OCI-LY7 (cell line): ENCODE results near the gene ZMIZ1. TPM values are rescaled to one million over a fixed set of nuclear protein-coding genes. Genes with fewer than 3 reads are reported as not detected.

Experiments used
- BruUV-seq: library from RNA; stranded (reverse); fragments of 400-500 nt; replicated peaks from 2 replicates; lab custom pipeline; 2021; lab: Mats Ljungman, UMichigan
- CTCF ChIA-PET: fragments of 300-600 bp; sonication (Branson Sonifier 250); formaldehyde crosslinking; loops from one replicate; lab custom pipeline; 2022; ENCODE audit warnings: antibody characterized with exemption; ENCODE audit not compliant: unreplicated experiment; lab: Charles Lee
- POLR2A ChIA-PET: fragments of 300-600 bp; sonication (Branson Sonifier 250); formaldehyde crosslinking; loops from one replicate; lab custom pipeline; 2022; ENCODE audit warnings: antibody characterized with exemption; lab: Charles Lee
- DNase-seq: peaks from one replicate; pipeline ENCODE4 v3.0.0-alpha.2; 2015; ENCODE audit warnings: low spot score
- H2AFZ ChIP-seq: fragments of 200-600 bp; sonication (generic), shearing (Covaris generic); 2 replicates; pipeline ENCODE4 v1.6.1; 2014; ENCODE audit warnings: mild to moderate bottlenecking, antibody characterized with exemption, low read length, moderate library complexity
- H3K27ac ChIP-seq: fragments of 200-600 bp; sonication (generic); 2 replicates; pipeline ENCODE4 v1.5.1; 2014; ENCODE audit warnings: mixed run types, low read depth, mild to moderate bottlenecking, moderate library complexity, low read length, inconsistent platforms; ENCODE audit not compliant: poor library complexity, severe bottlenecking
- H3K36me3 ChIP-seq: fragments of 200-600 bp; sonication (generic); 2 replicates; pipeline ENCODE4 v1.6.1; 2014; ENCODE audit warnings: mild to moderate bottlenecking, antibody characterized with exemption, low read length, moderate library complexity, mixed read lengths; ENCODE audit not compliant: insufficient read depth
- H3K4me1 ChIP-seq: fragments of 200-600 bp; sonication (generic); 2 replicates; pipeline ENCODE4 v1.5.1; 2014; ENCODE audit warnings: mild to moderate bottlenecking, low read length; ENCODE audit not compliant: insufficient read depth, poor library complexity, severe bottlenecking
- H3K4me2 ChIP-seq: fragments of 200-600 bp; sonication (generic); 2 replicates; pipeline ENCODE4 v1.6.1; 2014; ENCODE audit warnings: mild to moderate bottlenecking, low read length
- H3K4me3 ChIP-seq: fragments of 200-600 bp; sonication (generic); 2 replicates; pipeline ENCODE4 v1.5.1; 2014; ENCODE audit warnings: mild to moderate bottlenecking, low read depth, low read length; ENCODE audit not compliant: poor library complexity, severe bottlenecking
- H3K79me2 ChIP-seq: fragments of 200-600 bp; sonication (generic); 2 replicates; pipeline ENCODE4 v1.6.1; 2016; ENCODE audit warnings: low read depth, mild to moderate bottlenecking, low read length, moderate library complexity, mixed read lengths; ENCODE audit not compliant: insufficient read depth
- H3K9me2 ChIP-seq: fragments of 200-600 bp; sonication (generic); 2 replicates; pipeline ENCODE4 v1.6.1; 2016; ENCODE audit warnings: mild to moderate bottlenecking, low read length, mixed read lengths; ENCODE audit not compliant: insufficient read depth
- H3K9me3 ChIP-seq: fragments of 200-600 bp; sonication (generic); 2 replicates; pipeline ENCODE4 v1.6.1; 2014; ENCODE audit warnings: mild to moderate bottlenecking, mixed run types, low read length, mixed read lengths
- H4K20me1 ChIP-seq: fragments of 200-600 bp; sonication (generic); 2 replicates; pipeline ENCODE4 v1.6.1; 2014; ENCODE audit warnings: mild to moderate bottlenecking, antibody characterized with exemption, low read length, moderate library complexity, mixed read lengths; ENCODE audit not compliant: insufficient read depth
- EZH2phosphoT487 ChIP-seq: fragments of 200-600 bp; sonication (generic); IDR thresholded peaks from 2 replicates; pipeline ENCODE4 v1.6.1; 2018; ENCODE audit warnings: low read depth, borderline replicate concordance, mild to moderate bottlenecking, mixed run types, antibody characterized with exemption, low read length, moderate library complexity, mixed read lengths
- intact Hi-C: fragments of 100-400 bp; cut with micrococcal nuclease; formaldehyde crosslinking; loops from one replicate; pipeline ENCODE4 v1.10.0; 2022; ENCODE audit not compliant: unreplicated experiment
- total RNA-seq, 2 experiments: library from RNA; depleted of rRNA in 1 of 2; stranded (reverse); fragments of >200 nt in 1 of 2; shearing (Covaris generic) in 1 of 2; gene quantifications; 2 replicates each; pipeline ENCODE4 v1.2.3, GENCODE V29; 2014 to 2022
- TF ChIP-seq, protein P1 (sequence below): fragments of 200-600 bp; sonication (generic); conservative IDR thresholded peaks from 2 replicates; pipeline ENCODE4 v1.5.1; 2014; ENCODE audit warnings: mild to moderate bottlenecking, antibody characterized with exemption, low read length, moderate library complexity, mixed read lengths

ZMIZ1 gene
- total RNA-seq, 2 experiments from 2014 or later, result 20.4 to 66.9 TPM

DNA sequence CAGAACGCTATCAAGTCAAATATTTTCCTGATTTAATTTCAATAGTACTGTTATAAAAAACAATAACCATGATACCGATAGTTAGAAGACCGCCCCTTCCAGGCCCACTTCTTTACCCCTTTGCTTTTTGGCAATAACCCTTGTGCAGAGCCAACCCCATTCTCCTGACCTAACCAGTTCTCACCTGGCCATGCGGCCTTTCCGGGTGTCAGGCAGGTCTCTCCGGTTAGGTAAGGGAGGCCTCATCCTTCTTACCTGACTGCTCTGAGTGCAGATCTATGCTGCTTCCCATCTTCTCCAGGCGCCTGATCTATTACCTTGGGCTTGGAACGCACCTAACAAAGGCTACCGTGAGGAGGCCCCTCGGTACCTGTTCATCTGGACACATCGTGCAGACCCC lies 26.6 kb downstream of the ZMIZ1 start:
- BruUV-seq, result no TSS peak
- intact Hi-C loops, result no loop called here
- Histone ChIP-seq H3K27ac (no peak overlapping the region), H3K9me3 (no peaks in the 10 kb centered on the region), H3K4me3 (no peak overlapping the region), H2AFZ (no peak overlapping the region), H3K4me1 (peaks cover 94% of the 10 kb centered on the region), H3K9me2 (no peaks in the 10 kb centered on the region), H3K79me2 (no peaks in the 10 kb centered on the region), H3K36me3 (no peaks in the 10 kb centered on the region), H3K4me2 (no peak overlapping the region), H4K20me1 (0 out of 2 replicates have a peak, but pooled peaks cover 4% of the 10 kb centered on the region)
- DNase-seq, result no peak
- no peak for TF ChIP-seq EZH2phosphoT487
- TF ChIP-seq, protein P1, sequence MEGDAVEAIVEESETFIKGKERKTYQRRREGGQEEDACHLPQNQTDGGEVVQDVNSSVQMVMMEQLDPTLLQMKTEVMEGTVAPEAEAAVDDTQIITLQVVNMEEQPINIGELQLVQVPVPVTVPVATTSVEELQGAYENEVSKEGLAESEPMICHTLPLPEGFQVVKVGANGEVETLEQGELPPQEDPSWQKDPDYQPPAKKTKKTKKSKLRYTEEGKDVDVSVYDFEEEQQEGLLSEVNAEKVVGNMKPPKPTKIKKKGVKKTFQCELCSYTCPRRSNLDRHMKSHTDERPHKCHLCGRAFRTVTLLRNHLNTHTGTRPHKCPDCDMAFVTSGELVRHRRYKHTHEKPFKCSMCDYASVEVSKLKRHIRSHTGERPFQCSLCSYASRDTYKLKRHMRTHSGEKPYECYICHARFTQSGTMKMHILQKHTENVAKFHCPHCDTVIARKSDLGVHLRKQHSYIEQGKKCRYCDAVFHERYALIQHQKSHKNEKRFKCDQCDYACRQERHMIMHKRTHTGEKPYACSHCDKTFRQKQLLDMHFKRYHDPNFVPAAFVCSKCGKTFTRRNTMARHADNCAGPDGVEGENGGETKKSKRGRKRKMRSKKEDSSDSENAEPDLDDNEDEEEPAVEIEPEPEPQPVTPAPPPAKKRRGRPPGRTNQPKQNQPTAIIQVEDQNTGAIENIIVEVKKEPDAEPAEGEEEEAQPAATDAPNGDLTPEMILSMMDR, result no peak
- CTCF ChIA-PET, result no interaction called here
- POLR2A ChIA-PET, result no interaction called here

DNA sequence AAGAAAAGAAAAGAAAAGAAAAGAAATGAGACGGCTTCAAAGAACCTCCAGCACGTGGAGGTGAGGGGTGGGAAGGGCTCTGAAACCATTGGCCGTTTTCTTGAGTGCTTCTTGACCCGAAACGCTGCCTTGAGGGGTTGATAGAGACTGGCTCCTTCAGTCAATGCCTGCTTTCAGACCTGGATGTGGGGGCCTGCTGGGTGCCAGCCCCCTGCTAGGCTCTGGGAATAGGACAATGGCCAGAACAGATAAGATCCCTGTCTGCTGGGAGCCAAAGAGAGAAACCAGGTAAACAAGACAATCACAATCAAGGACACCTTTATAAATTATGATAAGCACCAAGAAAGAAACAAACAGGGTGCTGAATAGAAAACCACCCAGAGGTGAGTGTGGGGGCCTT lies 27.7 kb downstream of the ZMIZ1 start:
- Histone ChIP-seq H3K4me3 (no peak overlapping the region), H3K4me1 (peaks cover 94% of the 10 kb centered on the region), H3K9me3 (no peaks in the 10 kb centered on the region), H3K36me3 (no peaks in the 10 kb centered on the region), H3K79me2 (no peaks in the 10 kb centered on the region), H4K20me1 (0 out of 2 replicates have a peak, but pooled peaks cover 4% of the 10 kb centered on the region), H2AFZ (no peak overlapping the region), H3K9me2 (no peaks in the 10 kb centered on the region), H3K27ac (no peak overlapping the region), H3K4me2 (no peak overlapping the region)
- TF ChIP-seq, protein P1, result no peak
- no peak for TF ChIP-seq EZH2phosphoT487
- intact Hi-C loops, result no loop called here
- ChIA-PET CTCF (interaction anchor here (1.2 kb wide), 1 partner anchor 30 kb away, joined by 3 read pairs; no protein-coding TSS in a partner anchor), POLR2A (no interaction called here)
- DNase-seq, result no peak
- BruUV-seq, result no TSS peak
